GM12878 (cell line): ENCODE measurements around the gene CCDC91. TPM values are rescaled to one million over a fixed set of nuclear protein-coding genes. Genes with fewer than 3 reads are reported as not detected.

Source experiments
- ATAC-seq: fragments of 200-7000 bp; cut with Tn5 transposase; 3 replicates; pipeline ENCODE4 v1.9.1; 2020; ENCODE audit warnings: mild to moderate bottlenecking, moderate library complexity
- BruUV-seq: library from RNA; stranded (reverse); fragments of 400-500 nt; replicated peaks from 2 replicates; lab custom pipeline; 2021; lab: Mats Ljungman, UMichigan
- CTCF ChIA-PET: fragments of 300-600 bp; sonication (Branson Sonifier 250); formaldehyde crosslinking; extraction: SDS; loops from one replicate; lab custom pipeline; 2021; ENCODE audit warnings: inconsistent platforms; lab: Yijun Ruan, JAX
- POLR2A ChIA-PET: fragments of 350-600 bp; formaldehyde crosslinking; extraction: SDS; loops from one replicate; lab custom pipeline; 2021; ENCODE audit warnings: inconsistent platforms; lab: Charles Lee
- RAD21 ChIA-PET: fragments of 300-600 bp; sonication (Branson Sonifier 250); formaldehyde crosslinking; loops from one replicate; lab custom pipeline; 2023; ENCODE audit warnings: antibody characterized with exemption; ENCODE audit not compliant: unreplicated experiment; lab: Charles Lee
- SMC1A ChIA-PET: fragments of 300-600 bp; sonication (Branson Sonifier 250); formaldehyde crosslinking; loops from one replicate; lab custom pipeline; 2023; ENCODE audit not compliant: unreplicated experiment, uncharacterized antibody; lab: Charles Lee
- DNase-seq: peaks from one replicate; pipeline ENCODE4 v3.0.0-alpha.2; 2011; ENCODE audit warnings: low read depth, low spot score
- FAIRE-seq: peaks from 3 replicates; lab custom pipeline; 2011; peaks lifted over from hg19 to GRCh38; lab: Jason Lieb, UNC
- H2AFZ ChIP-seq: 2 replicates; pipeline ENCODE4 v1.6.0; 2011; ENCODE audit warnings: low read depth, low read length, control low read depth; ENCODE audit not compliant: control insufficient read depth
- H3K27ac ChIP-seq: 2 replicates; pipeline ENCODE4 v1.5.1; 2011; ENCODE audit warnings: control low read depth; ENCODE audit not compliant: control insufficient read depth, insufficient read depth
- H3K27me3 ChIP-seq, 2 experiments: replicated peaks in 1 of 2; 2 replicates each; pipeline versions ENCODE4 v1.6.0 to v1.6.1; 2011; ENCODE audit warnings: low read length in 1 of 2; ENCODE audit not compliant: control insufficient read depth in 2 of 2, insufficient read depth in 2 of 2
- H3K36me3 ChIP-seq, 2 experiments: 2 replicates each; pipeline ENCODE4 v1.5.1; 2011; ENCODE audit warnings: low read length in 1 of 2; ENCODE audit not compliant: control insufficient read depth in 2 of 2, insufficient read depth in 2 of 2
- H3K4me1 ChIP-seq: 2 replicates; pipeline ENCODE4 v1.6.1; 2011; ENCODE audit warnings: mild to moderate bottlenecking, low read length, moderate library complexity, mixed read lengths; ENCODE audit not compliant: control insufficient read depth, insufficient read depth
- H3K4me2 ChIP-seq: 2 replicates; pipeline ENCODE4 v1.6.0; 2011; ENCODE audit warnings: control low read depth; ENCODE audit not compliant: control insufficient read depth, insufficient read depth
- H3K4me3 ChIP-seq: fragments of 200-600 bp; sonication (generic); 2 replicates; pipeline ENCODE4 v1.5.1; 2016
- H3K79me2 ChIP-seq: 2 replicates; pipeline ENCODE4 v1.6.0; 2011; ENCODE audit warnings: low read length; ENCODE audit not compliant: control insufficient read depth, insufficient read depth
- H3K9ac ChIP-seq: 2 replicates; pipeline ENCODE4 v1.8.0; 2011; ENCODE audit warnings: low read length, control low read depth, mixed read lengths; ENCODE audit not compliant: control insufficient read depth, insufficient read depth
- H3K9me3 ChIP-seq: replicated peaks from 3 replicates; pipeline ENCODE4 v1.5.1; 2011; ENCODE audit warnings: mild to moderate bottlenecking, low read length; ENCODE audit not compliant: control insufficient read depth, insufficient read depth
- H4K20me1 ChIP-seq: 2 replicates; pipeline ENCODE4 v1.6.0; 2011; ENCODE audit not compliant: control insufficient read depth, insufficient read depth
- ATF7 ChIP-seq: fragments of 450-650 bp; IDR thresholded peaks from 2 replicates; pipeline ENCODE4 v1.6.1; 2016; ENCODE audit warnings: low read depth, mild to moderate bottlenecking
- BCL11A ChIP-seq: IDR thresholded peaks from 2 replicates; pipeline ENCODE4 v1.6.1; 2011; ENCODE audit warnings: low read depth, low read length
- BCL3 ChIP-seq: IDR thresholded peaks from 2 replicates; pipeline ENCODE4 v1.6.1; 2011; ENCODE audit warnings: borderline replicate concordance, low read depth, mild to moderate bottlenecking, moderate library complexity, low read length; ENCODE audit not compliant: insufficient read depth, poor library complexity, severe bottlenecking
- CREB1 ChIP-seq: IDR thresholded peaks from 2 replicates; pipeline ENCODE4 v1.6.1; 2012; ENCODE audit warnings: low read depth, mild to moderate bottlenecking, inconsistent platforms
- MLLT1 ChIP-seq: fragments of 450-650 bp; IDR thresholded peaks from 2 replicates; pipeline ENCODE4 v1.6.1; 2016; ENCODE audit warnings: mild to moderate bottlenecking
- MXI1 ChIP-seq: fragments of 150-350 bp; IDR thresholded peaks from 2 replicates; pipeline ENCODE4 v1.6.1; 2011; ENCODE audit warnings: low read depth, mild to moderate bottlenecking, inconsistent platforms, low read length, improper control_type of control experiment
- MYC ChIP-seq: IDR thresholded peaks from 2 replicates; pipeline ENCODE4 v1.6.1; 2011; ENCODE audit warnings: mild to moderate bottlenecking, low read length, moderate library complexity, inconsistent platforms; ENCODE audit not compliant: insufficient read depth, insufficient replicate concordance, insufficient read length, severe bottlenecking
- RCOR1 ChIP-seq: conservative IDR thresholded peaks from 2 replicates; pipeline ENCODE4 v1.6.1; 2012; ENCODE audit warnings: low read depth, low read length, improper control_type of control experiment
- SMC3 ChIP-seq: IDR thresholded peaks from 2 replicates; pipeline ENCODE4 v1.6.1; 2011; ENCODE audit warnings: low read length, improper control_type of control experiment, borderline replicate concordance
- ZNF622 ChIP-seq: fragments of 450-650 bp; IDR thresholded peaks from 2 replicates; pipeline ENCODE4 v1.6.1; 2017; ENCODE audit warnings: mild to moderate bottlenecking, inconsistent platforms
- WGBS: methylation state at CpG from one replicate; pipeline ENCODE4 v1.1.6; 2016; ENCODE audit warnings: low lambda C conversion rate; ENCODE audit not compliant: insufficient replicate concordance, insufficient coverage; ENCODE audit errors: missing lambda C conversion rate; 5-methylcytosine and 5-hydroxymethylcytosine counted together
- in situ Hi-C: fragments of 300-500 bp; cut with MboI; formaldehyde crosslinking; loops from 9 replicates; pipeline ENCODE4 v1.14.3; 2018; ENCODE audit warnings: mixed read lengths
- intact Hi-C: fragments of 100-400 bp; cut with micrococcal nuclease; formaldehyde crosslinking; loops from one replicate; pipeline ENCODE4 v1.14.2; 2022; ENCODE audit not compliant: unreplicated experiment
- polyA plus RNA-seq, 11 experiments: library from polyadenylated mRNA; depleted of rRNA in 4 of 11; unstranded in 6 of 11; stranded (reverse) in 5 of 11; fragments of >200 nt; fragmentation: Nextera tagmentation in 4 of 11; fragmentation: Illumina TruSeq in 1 of 11; extraction: Ambion mirVana in 4 of 11; extraction: Trizol in 1 of 11; gene quantifications; 1 replicate in 1 of 11; 2 replicates in 10 of 11; pipeline versions ENCODE4 v1.2.1 to v1.2.3, GENCODE V29; 2011 to 2016; ENCODE audit warnings: inconsistent platforms in 2 of 11, missing spikeins in 2 of 11, low read depth in 1 of 11
- total RNA-seq, 4 experiments: library from RNA; depleted of rRNA in 3 of 4; stranded (reverse); fragments of >200 nt in 3 of 4; fragmentation: Illumina TruSeq in 1 of 4; extraction: Trizol in 1 of 4; gene quantifications; 2 replicates each; pipeline versions ENCODE4 v1.2.1 to v1.2.3, GENCODE V29; 2013 to 2021
- TF ChIP-seq, protein P1 (sequence below): fragments of 450-650 bp; IDR thresholded peaks from 2 replicates; pipeline ENCODE4 v1.6.1; 2017; ENCODE audit warnings: antibody characterized with exemption, mild to moderate bottlenecking, moderate library complexity
- TF ChIP-seq, protein P2 (sequence below): fragments of 450-650 bp; conservative IDR thresholded peaks from 2 replicates; pipeline ENCODE4 v1.6.1; 2017; ENCODE audit warnings: mild to moderate bottlenecking, moderate library complexity
- TF ChIP-seq, protein P3 (sequence below): IDR thresholded peaks from 2 replicates; pipeline ENCODE4 v1.6.1; 2012; ENCODE audit warnings: mild to moderate bottlenecking, low read depth, low read length

Gene CCDC91
- total and polyA plus RNA-seq, 10 of the 15 experiments (the other 5 are each of a cell fraction or from before 2014, with no cell fraction given): 6.1 to 24.9 (median 16.5) TPM

GRCh38 chr12:28563286-28563685 lies 373.0 kb downstream of the CCDC91 start:
- no peaks in the 10 kb centered on the region for H4K20me1 ChIP-seq
- H3K4me3 ChIP-seq: no peak overlapping the region
- no peaks in the 10 kb centered on the region for H3K27me3 ChIP-seq
- no peak for FAIRE-seq
- H3K4me2 ChIP-seq: no peak overlapping the region
- POLR2A ChIA-PET: no interaction called here
- intact Hi-C loops (no loop called here), in situ Hi-C loops (no loop called here)
- H3K9me3 ChIP-seq: no peaks in the 10 kb centered on the region
- BruUV-seq: no TSS peak
- TF ChIP-seq BCL11A: no peak
- no peak for TF ChIP-seq MXI1
- no peak for TF ChIP-seq MYC
- TF ChIP-seq, protein P1, sequence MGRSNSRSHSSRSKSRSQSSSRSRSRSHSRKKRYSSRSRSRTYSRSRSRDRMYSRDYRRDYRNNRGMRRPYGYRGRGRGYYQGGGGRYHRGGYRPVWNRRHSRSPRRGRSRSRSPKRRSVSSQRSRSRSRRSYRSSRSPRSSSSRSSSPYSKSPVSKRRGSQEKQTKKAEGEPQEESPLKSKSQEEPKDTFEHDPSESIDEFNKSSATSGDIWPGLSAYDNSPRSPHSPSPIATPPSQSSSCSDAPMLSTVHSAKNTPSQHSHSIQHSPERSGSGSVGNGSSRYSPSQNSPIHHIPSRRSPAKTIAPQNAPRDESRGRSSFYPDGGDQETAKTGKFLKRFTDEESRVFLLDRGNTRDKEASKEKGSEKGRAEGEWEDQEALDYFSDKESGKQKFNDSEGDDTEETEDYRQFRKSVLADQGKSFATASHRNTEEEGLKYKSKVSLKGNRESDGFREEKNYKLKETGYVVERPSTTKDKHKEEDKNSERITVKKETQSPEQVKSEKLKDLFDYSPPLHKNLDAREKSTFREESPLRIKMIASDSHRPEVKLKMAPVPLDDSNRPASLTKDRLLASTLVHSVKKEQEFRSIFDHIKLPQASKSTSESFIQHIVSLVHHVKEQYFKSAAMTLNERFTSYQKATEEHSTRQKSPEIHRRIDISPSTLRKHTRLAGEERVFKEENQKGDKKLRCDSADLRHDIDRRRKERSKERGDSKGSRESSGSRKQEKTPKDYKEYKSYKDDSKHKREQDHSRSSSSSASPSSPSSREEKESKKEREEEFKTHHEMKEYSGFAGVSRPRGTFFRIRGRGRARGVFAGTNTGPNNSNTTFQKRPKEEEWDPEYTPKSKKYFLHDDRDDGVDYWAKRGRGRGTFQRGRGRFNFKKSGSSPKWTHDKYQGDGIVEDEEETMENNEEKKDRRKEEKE: no peak
- TF ChIP-seq SMC3: no peak
- no peak for TF ChIP-seq BCL3
- TF ChIP-seq ATF7: no peak
- TF ChIP-seq, protein P2, sequence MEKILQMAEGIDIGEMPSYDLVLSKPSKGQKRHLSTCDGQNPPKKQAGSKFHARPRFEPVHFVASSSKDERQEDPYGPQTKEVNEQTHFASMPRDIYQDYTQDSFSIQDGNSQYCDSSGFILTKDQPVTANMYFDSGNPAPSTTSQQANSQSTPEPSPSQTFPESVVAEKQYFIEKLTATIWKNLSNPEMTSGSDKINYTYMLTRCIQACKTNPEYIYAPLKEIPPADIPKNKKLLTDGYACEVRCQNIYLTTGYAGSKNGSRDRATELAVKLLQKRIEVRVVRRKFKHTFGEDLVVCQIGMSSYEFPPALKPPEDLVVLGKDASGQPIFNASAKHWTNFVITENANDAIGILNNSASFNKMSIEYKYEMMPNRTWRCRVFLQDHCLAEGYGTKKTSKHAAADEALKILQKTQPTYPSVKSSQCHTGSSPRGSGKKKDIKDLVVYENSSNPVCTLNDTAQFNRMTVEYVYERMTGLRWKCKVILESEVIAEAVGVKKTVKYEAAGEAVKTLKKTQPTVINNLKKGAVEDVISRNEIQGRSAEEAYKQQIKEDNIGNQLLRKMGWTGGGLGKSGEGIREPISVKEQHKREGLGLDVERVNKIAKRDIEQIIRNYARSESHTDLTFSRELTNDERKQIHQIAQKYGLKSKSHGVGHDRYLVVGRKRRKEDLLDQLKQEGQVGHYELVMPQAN: no peak
- TF ChIP-seq, protein P3, sequence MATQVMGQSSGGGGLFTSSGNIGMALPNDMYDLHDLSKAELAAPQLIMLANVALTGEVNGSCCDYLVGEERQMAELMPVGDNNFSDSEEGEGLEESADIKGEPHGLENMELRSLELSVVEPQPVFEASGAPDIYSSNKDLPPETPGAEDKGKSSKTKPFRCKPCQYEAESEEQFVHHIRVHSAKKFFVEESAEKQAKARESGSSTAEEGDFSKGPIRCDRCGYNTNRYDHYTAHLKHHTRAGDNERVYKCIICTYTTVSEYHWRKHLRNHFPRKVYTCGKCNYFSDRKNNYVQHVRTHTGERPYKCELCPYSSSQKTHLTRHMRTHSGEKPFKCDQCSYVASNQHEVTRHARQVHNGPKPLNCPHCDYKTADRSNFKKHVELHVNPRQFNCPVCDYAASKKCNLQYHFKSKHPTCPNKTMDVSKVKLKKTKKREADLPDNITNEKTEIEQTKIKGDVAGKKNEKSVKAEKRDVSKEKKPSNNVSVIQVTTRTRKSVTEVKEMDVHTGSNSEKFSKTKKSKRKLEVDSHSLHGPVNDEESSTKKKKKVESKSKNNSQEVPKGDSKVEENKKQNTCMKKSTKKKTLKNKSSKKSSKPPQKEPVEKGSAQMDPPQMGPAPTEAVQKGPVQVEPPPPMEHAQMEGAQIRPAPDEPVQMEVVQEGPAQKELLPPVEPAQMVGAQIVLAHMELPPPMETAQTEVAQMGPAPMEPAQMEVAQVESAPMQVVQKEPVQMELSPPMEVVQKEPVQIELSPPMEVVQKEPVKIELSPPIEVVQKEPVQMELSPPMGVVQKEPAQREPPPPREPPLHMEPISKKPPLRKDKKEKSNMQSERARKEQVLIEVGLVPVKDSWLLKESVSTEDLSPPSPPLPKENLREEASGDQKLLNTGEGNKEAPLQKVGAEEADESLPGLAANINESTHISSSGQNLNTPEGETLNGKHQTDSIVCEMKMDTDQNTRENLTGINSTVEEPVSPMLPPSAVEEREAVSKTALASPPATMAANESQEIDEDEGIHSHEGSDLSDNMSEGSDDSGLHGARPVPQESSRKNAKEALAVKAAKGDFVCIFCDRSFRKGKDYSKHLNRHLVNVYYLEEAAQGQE: no peak
- no peak for TF ChIP-seq CREB1
- TF ChIP-seq MLLT1: no peak
- TF ChIP-seq ZNF622: no peak
- no peak for TF ChIP-seq RCOR1
- TF ChIP-seq, all 136 proteins: peak for 0
- no peak overlapping the region for H3K27ac ChIP-seq
- no peaks in the 10 kb centered on the region for H3K36me3 ChIP-seq
- H3K79me2 ChIP-seq: no peaks in the 10 kb centered on the region
- SMC1A ChIA-PET: no interaction called here
- H3K9ac ChIP-seq: no peak overlapping the region
- ATAC-seq (no peak), DNase-seq (no peak)
- CTCF ChIA-PET: no interaction called here
- RAD21 ChIA-PET: no interaction called here
- 94% methylated on average over 3 of the region's 3 CpGs for WGBS
- H2AFZ ChIP-seq: no peak overlapping the region
- H3K4me1 ChIP-seq: no peaks in the 10 kb centered on the region
